SH-SY5Y (cell line): ENCODE data around the gene UNC5C.

Source experiments
- GATA2 ChIP-seq: IDR thresholded peaks from 2 replicates; pipeline ENCODE4 v1.6.1; 2011; ENCODE audit warnings: mild to moderate bottlenecking, low read depth, low read length
- GATA3 ChIP-seq: IDR thresholded peaks from 2 replicates; pipeline ENCODE4 v1.6.1; 2011; ENCODE audit warnings: low read depth, mild to moderate bottlenecking, low read length, moderate library complexity

DNA sequence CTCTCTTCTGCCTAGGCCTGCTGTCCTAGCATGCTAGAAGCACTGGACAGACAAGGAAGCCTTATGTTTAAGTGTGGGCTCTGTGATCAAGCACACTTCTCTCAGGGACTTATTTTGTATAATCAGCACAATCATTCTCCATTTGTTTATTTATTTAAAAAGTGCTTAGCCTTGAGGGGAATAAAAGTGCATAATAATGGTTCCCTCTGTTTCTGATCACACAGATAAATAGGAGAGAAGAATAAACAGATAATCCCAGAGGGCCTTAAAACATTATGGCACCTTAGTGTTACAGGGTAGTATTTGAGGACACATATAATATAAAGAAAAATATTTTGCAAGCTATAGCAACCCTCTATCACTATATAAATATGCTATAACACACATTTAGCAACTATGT, 146.5 kb downstream of the UNC5C start:
- peak; percentile 56; the same call in 1 of the 2 replicates for TF ChIP-seq GATA3
- TF ChIP-seq GATA2, result 0 out of 2 replicates have a peak, but pooled peaks have one; percentile 22
